ENCODE data around the gene OTULIN.

The OTULIN gene

DNA sequence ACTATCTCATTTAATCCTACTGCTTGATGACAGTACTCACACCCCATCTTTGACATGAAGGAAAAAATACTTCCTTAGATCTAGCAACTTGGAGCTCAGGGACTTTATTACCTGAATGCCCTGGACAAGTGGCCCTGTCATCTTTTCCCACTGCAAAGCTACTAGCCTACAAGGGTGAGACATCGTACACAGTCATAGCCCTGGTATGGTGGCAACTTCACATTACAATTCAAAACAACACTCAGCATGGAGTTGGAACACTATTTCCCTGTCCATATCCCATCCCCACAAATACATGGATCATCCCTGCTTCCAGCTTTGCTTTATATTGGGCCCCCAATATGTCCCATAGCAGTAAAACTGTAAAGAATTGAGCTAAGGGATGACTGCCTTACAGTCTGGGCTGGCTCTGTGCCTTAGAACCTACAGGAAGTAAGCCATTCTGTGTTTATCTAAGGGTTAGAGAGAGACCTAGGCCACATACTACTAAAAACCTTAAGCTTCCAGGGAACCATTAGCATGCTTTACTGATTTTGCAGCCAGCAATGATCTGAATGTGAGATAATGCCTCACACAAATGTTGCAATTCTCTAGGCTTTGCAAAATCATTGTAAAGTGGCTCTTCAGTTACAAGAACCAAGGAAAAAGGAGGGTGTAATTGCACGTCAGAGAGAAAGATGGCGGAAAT, 55.9 kb downstream of the OTULIN start:
- no peak for DNase-seq (ENCODE audit: low spot score)

DNA sequence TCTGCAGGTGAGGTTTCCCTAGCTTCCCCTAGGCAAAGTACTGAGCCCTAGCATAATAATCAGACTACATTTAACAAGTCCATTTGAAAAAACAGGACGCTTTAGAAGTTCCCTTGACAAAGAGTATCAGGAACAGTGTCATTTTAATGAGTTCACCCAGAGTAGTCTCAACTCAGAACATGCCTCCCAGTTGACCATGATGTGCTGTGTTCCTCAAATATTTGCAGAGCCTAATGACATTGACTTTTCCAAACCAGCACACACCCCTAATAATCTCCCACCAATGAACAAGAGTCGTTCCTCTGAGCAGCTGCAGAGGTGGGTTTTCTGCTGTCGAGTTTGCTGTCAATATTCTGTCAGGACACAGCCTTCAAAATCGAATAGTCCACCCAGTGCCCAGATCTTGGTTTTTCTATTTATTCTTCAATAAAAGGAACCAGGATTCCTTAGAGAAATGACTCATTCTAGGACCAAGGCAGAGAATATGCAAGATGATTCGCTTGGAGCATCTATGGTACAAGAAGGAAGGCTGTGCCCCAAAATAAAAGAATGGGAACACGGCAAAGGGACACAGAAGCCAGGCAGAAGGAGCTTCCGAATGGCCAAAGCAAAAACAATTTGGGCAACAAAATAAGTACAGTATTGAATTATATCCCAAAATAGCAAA, 57.6 kb downstream of the OTULIN start:
- DNase-seq (ENCODE audit: low spot score) = no peak

GRCh38 chr5:14722923-14723322, 58.4 kb downstream of the OTULIN start:
- no peak for DNase-seq (ENCODE audit: low spot score)

DNA sequence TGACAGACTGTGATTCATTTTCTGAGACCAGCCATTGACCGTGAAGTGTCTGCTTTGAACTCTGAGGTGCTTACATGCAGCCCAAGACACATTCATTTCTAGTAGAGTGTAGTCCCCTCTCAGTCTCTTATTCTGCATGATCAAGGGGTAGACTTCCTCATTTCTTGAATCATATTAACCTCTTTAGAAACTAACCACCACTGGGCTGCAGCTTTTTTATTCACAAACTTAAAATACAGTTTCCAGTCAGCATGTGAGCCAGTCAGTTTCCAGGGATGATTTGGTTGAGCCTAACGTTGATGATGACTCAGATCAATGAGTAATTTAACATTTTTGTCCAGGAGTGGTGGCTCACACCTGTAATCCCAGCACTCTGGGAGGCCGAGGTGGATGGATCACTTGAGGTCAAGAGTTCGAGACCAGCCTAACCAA, 59.2 kb downstream of the OTULIN start:
- no peak for DNase-seq (ENCODE audit: low spot score)

- DNase-seq (ENCODE audit: low spot score) = no peak
These were observed 60.1 kb downstream of the OTULIN start for GRCh38 chr5:14724633-14725032.

- no peak for DNase-seq (ENCODE audit: low spot score)
These were observed 61.7 kb downstream of the OTULIN start for GRCh38 chr5:14726066-14726838.

- peak; percentile 81 for DNase-seq (ENCODE audit: low spot score)
These were observed 62.9 kb downstream of the OTULIN start for GRCh38 chr5:14727428-14727865.

DNA sequence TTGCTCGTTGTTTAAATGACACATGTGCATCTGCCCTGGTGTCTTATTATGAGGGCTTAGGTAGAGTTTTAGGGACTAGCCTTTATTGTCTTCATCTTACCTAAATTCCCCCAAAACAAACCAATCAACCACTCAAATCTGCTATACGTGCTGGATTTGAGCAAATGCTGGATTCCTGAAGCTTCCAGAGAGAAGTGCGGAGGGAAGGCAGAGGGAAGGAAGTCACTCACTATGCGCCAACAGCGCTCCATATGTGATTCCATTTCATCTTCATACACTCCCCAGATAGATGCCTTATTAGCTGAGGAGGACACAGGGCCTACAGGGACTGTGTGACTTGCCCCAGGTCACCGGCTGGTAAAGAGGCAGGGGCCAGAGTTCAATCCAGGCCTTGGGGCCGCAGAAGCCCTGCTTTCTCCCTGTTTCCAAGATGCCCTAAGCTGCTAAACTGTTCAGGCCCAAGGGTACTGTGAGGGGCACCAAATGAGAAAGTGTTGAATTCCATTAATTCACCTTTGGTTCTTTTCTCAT, 63.5 kb downstream of the OTULIN start:
- no peak for DNase-seq (ENCODE audit: low spot score)

- DNase-seq (ENCODE audit: low spot score) = no peak
These were observed 64.0 kb downstream of the OTULIN start for GRCh38 chr5:14728459-14728938.

DNA sequence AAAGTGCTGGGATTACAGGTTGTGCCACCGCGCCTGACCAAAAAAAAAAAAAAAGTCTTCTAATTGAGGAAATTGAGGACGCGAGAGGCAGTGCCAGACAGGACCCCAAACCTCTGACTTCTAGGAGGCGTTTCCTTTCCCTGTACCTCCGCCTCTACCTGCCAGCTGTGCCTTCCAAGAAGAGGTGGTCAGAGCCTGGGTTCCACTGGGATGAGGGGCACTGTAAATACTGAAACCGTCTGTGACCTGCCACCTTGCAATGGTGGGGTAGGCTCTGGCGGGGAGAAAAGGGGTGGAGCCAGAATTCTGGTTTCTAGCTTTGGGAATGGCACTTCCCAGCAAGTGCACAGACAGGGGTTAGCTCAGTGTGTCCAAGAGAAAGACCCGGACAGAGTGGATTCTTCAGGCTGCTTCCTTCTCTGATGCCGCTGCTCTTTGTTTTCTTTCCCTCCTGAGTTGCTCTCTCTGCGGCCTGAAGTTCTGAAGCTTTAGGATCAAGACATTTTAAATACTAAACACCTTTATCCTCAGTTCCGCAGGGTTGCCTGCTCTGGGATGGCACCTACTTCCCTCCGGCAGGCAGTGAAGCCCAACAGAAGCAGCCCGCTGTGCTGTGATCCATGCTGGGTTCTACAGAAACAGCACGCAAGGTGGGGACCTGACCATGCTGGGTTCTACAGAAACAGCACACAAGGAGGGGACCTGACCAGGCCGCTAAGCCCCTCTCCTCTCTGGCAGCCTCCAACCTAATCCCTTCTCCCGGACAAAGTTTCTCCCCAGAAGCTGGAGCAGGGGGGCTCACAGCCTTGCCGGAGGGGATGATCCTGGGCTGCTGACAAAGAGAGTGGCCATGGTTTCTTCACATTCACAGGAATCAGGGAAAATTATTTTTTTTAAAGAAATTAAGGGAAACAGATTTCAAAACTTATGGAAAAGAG, 65.2 kb downstream of the OTULIN start:
- no peak for DNase-seq (ENCODE audit: low spot score)

GRCh38 chr5:14730466-14730865, 65.9 kb downstream of the OTULIN start:
- DNase-seq (ENCODE audit: low spot score) = no peak

GRCh38 chr5:14730881-14731280, 66.4 kb downstream of the OTULIN start:
- DNase-seq (ENCODE audit: low spot score) = peak; percentile 9

- DNase-seq (ENCODE audit: low spot score) = no peak
These were observed 68.5 kb downstream of the OTULIN start for GRCh38 chr5:14732991-14733390.

DNA sequence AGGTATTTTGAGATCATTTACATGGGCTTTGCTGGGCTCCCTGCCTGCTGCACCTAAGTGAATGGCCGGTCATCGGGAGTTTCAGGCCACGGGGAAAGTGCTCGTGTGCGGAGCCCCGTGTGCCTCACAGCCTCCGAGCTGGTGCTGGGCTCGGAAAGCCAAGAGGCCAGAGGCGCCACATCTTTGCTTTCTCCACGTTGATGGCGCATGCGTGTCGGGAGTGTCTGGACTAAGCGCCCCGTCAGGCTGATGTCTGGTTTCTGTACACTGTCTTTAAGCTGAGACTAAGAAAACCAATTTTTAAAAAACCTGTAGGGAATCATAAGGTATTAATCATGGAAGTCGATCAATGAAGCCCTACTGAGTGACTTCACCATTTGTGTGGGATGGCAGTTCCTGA, 69.1 kb downstream of the OTULIN start:
- DNase-seq (ENCODE audit: low spot score) = no peak

- DNase-seq (ENCODE audit: low spot score) = no peak
These were observed 69.9 kb downstream of the OTULIN start for GRCh38 chr5:14734396-14734795.

DNA sequence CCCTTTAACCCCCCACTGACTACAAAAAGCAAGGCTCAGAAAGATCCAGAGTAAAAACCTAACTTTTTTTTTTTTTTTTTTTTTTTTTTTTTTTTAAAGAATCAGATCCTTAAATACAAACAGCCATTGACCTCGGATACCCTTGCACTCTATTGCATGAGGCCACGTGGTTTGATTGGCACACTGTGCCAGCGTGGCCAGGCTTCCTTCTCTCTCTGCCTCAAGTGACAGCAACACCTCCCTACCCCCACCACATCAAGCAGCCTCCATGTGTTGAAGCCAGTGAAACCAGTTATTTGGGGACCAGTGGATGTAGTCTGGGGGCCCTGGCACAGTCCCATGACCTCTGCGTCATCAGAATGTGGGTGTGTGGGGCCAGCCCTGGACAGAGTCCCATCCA, 71.4 kb downstream of the OTULIN start:
- DNase-seq (ENCODE audit: low spot score) = no peak

DNA sequence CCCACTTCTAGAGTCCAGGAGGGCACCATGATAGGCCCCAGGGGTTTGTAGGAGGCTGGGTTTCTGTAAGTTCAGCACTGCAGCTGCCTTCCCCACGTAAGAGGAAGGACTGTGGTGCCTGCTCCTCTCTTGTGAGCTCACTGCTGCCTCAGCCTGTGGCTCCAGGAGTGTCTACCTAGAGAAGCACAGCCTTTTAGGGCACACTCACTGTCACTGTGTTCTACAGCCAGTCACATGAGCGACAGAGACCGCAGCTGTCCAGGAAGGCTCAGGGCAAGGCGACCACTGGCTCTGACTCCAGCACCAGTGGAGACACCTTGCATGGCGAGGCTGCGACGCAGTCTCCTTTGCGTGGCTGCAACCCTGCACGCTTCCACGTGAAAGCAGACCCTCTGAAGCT, 72.8 kb downstream of the OTULIN start:
- DNase-seq (ENCODE audit: low spot score) = no peak

- DNase-seq (ENCODE audit: low spot score) = no peak
These were observed 73.5 kb downstream of the OTULIN start for GRCh38 chr5:14738050-14738449.

GRCh38 chr5:14739538-14739937, 75.0 kb downstream of the OTULIN start:
- DNase-seq (ENCODE audit: low spot score) = no peak

DNA sequence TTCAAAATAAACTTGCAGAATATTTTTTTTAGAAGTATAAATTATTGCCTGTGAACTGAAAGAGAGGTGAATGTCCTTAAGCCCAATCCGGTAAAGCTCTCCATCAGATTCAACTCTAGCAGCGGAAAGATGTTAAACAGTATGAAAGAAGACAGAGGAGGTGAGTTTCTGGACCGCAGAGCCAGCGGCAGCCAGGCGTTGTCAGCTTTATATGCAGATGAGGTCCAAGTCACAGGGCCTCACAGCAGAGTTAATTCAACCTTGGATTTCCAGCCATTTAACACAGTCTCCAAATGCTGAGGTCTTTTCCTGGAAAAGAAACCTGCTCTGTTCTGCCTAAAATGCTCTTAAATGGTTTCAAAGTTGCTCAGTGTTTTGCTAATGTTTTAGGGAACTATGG, 75.5 kb downstream of the OTULIN start:
- no peak for DNase-seq (ENCODE audit: low spot score)

GRCh38 chr5:14741131-14741530, 76.6 kb downstream of the OTULIN start:
- DNase-seq (ENCODE audit: low spot score) = no peak

Data from hematopoietic multipotent progenitor cell treated with erythropoietin and hydrocortisone succinate and interleukin-3 and kit ligand, for 15 days (in vitro differentiated cells).